Ecto neural progenitor cell (in vitro differentiated cells): Measurements from ENCODE around the gene FKBP2.

ENCODE experiments used
- DNase-seq: peaks from one replicate; pipeline ENCODE4 v3.0.0-alpha.2; 2018; ENCODE audit warnings: low spot score

The FKBP2 gene

DNA sequence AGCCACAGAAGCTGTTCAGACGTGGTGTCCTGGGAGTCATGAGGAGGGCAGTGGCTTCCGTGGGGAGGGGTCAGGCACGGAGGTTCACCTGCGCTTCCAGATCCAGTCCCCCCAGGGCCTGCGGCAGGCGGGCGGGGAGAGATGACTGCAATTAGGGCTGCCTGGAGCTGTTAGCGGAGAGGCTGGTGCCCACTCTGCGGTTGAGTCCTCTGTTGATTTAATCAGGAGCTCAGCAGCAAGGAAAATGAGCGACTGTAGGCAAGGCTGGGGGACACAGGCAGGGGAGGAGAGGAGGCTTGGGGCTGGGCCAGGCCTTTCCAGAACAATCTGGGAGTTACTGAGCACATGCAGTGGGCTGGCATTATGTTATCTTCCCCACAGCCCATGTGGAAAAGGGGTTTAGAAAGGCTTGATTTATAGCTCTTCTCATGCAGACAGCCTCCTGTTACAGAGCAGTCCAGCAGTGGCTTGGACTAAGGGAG is 23.5 kb downstream of the FKBP2 start:
- DNase-seq = no peak

DNA sequence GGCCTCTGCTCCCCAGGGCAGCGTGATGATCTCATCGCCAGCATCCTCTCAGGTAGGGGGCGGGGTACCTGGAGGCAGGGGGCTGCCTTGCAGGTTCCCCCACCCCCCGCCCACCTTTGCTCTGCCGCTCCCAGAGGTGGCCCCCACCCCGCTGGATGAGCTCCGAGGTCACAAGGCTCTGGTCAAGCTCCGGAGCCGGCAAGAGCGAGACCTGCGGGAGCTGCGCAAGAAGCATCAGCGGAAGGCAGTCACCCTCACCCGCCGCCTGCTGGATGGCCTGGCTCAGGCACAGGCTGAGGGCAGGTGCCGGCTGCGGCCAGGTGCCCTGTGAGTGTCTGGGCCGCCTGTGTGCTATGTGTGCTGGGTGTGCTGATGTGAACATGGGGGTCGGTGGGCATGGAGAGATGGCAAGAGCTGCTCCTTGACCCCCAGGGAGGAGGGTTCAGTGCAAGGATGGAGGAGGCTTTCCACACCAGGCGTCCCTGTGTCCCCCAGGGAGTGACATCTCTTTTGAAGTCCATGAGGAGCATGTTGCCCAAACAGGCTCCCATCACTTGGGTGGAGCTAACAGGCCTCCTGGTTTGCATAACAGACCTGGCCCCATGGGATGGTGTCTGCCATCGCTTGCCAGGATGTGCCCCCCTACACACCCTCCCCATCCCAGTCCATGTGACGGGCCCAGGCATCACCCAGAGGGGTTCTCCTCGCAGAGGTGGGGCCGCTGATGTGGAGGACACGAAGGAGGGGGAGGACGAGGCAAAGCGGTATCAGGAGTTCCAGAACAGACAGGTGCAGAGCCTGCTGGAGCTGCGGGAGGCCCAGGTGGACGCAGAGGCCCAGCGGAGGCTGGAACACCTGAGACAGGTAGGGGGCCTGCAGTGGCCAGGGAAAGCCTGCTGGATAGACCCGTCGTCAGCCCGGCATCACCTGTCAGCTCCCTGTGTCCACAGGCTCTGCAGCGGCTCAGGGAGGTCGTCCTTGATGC is 24.6 kb downstream of the FKBP2 start:
- no peak for DNase-seq

DNA sequence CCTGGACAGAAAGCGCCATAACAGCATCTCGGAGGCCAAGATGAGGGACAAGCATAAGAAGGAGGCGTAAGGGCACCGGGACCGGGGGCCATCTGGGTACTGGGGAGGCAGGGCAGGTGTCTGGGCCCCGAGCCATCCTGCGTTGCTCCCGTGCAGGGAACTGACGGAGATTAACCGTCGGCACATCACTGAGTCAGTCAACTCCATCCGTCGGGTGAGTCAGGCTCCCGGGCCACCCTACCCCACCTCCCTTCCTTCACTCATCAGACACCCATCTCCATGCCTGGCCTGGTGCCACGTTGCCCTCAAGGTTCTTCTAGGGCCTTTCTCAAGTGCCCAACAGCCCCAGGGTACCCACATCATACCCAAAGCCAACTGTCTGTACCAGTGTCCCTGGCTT is 25.4 kb downstream of the FKBP2 start:
- no peak for DNase-seq

DNA sequence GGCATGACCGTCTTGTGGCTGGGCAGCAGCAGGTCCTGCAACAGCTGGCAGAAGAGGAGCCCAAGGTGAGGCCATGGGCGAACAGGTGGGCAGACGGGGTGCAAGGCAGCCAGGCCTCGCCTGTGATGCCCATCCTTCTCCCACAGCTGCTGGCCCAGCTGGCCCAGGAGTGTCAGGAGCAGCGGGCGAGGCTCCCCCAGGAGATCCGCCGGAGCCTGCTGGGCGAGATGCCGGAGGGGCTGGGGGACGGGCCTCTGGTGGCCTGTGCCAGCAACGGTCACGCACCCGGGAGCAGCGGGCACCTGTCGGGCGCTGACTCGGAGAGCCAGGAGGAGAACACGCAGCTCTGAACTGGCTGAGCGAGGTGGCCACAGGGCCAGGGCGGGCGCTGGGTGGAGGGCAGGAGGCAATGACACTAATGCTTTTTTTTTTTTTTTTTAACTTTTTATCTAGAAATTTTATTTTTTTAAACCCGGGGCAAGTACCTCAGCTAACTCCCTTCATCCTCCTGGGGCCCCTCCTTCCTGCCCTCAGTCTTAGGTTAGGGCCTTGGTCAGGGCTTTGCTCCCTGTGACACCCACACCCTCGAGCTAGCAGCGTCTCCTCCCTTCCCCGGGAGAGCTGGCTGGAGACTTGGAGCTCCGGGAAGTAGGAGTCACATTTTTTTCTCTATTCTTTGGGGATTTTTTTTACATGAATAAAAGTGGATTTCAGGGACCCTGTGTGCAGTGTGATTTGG is 26.5 kb downstream of the FKBP2 start:
- no peak for DNase-seq

DNA sequence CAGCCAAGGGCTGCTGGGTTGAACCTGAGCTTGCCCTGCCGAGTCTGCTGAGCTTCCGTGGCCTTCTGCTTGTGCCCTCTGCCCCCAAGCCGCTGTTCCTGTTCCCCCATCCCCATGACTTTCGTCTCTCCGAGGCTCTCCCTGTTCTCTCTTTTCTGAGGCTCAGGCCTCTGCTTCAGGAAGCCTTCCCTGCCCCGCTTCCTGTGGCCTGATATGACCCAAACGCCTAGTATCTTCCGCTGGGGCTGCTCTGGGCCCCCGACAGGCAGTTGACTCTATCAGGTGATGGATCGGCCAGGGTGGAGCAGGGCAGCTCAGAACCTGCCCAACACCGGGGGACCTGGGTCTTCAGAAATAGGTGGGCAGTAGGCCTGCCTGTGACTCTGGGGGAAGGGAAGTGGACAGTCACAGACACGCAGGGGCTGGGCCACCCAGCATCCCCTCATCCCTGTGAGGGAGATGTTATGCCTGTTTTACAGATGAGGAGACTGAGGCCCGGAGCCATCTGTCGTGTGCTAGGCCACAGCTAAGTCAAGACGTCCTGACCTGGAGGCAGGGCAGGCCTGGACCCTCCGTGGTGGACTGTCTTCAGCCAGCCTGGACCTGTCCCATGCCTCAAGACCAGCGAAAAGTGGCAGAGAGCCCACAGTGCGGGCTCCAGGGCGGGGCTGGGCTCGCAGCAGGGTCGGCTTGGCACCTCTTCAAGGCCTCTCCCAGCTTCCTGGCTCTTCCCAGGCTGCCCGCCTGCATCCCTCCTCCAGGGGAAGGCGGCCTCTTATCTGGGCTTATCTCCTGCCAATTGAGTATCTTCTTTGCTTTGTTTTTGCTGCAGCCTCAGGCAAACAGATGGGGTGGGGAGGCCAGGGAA is 27.4 kb downstream of the FKBP2 start:
- no peak for DNase-seq

DNA sequence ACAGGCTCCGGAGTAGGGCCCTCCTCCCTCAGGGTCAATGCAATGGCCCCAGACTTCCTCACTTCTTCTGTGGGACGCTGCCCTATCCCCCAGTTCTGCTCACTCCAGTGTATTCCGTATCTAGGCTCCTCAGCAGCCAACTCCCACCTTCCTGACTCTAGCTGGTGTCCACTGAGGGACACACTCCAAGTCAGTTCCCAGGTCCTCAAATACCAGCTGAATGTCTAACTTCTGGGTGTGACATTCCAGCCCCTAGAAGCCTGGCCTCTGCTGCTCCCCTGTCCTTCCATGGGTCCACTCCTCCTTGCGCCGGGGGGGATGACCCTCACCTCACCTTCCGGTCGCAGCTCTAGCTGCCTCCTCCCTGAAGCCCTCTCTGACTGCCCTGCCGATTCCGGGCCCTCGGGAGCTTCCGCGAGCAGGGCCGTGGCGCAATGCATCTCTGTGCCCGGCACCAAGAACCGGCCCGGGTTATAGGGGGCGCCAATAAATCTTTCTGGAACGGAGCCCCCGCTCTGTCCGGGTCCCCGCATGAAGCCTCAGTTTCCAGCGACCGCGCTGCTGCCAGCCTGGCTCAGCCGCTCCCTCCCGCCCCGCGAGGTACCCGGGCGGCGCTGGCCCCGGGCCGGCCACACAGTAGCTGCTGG is 28.1 kb downstream of the FKBP2 start:
- DNase-seq = peak; percentile 74

DNA sequence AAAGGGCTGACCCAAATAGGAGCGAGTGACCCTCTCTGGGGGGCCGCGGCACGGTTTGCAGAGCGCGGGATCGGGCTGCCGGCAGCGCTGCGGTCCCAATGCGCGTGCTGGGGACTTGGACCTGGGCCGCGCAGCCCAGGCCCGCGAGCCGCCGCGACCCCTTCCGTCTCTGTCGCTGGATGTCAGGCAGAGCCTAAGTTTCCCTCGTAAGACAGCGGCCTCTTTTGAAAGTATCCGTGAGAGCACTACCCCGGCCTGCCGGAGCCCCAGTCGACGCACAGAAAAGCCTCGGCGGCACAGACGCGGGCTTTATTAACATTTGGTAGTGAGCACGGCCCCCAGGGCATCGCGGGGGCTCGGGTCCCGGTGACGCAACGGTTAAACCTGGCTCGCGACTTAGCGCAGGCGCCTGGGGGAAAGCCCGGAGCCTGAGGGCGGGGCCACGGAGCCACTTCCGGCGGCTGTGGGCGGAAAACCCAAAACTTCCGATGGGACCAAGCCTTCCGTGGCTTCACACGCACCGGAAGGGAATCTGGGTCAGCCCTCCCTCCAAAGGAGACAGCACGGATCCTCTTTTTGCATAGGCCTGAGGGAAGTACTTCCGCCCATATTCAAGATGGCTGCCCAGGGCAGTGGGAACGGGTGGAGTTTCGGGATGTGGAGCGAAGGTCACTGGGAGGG is 28.8 kb downstream of the FKBP2 start:
- DNase-seq = peak; percentile 98

DNA sequence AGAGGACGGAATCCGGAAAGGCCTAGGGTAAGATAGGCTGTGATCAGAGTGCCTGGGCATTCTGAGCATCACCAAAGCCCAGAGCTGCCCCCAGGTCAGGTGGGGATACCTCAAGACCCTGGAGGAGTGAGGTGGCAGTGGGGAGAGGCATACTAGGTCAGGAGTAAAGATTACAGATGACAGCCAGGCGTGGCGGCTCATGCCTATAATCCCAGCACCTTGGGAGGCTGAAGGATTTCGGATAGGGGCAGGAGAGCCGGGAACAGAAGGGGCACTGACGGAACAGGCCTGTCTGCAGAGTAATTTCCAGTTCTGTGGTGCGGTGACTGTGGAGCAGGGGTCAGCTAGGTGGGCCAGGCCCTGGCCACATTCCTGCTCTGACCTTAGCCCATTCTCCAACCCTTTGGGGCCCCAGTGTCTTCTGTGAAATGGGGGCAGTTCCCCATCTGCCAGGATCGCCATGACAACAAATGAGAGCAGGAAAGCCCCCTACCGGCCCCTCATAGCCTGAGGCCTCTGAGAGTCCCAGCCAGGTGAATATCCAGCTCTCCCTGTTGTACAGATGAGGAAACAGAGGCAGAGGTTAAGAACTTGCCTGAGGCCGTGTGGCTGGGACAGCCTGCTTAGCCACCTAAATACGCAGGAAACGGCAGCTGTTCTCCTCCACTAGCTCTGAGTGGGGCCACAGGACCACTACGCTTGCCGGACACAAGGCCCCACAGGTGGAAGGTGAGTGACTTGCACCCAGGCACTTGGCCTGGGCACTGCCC is 34.3 kb downstream of the FKBP2 start:
- DNase-seq = no peak

DNA sequence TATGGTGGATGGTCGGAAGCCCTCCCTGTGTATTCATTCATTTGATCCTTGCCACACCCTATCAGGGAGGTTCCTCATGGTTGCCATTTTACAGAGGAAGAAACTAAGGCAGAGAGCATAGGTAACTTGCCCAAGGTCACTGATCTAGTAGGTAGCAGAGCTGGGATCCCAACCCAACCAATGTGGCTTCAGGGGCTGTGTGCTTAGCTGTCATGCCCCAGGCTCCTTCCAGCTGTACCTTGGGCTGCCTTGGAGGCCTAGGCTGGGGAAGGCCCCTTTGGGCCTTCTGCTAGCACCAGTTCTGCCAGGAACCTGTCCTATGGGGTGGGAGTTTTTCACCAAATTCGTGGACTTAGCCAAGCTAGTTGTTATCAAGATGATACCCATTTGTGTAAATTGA is 34.9 kb downstream of the FKBP2 start:
- DNase-seq = no peak

DNA sequence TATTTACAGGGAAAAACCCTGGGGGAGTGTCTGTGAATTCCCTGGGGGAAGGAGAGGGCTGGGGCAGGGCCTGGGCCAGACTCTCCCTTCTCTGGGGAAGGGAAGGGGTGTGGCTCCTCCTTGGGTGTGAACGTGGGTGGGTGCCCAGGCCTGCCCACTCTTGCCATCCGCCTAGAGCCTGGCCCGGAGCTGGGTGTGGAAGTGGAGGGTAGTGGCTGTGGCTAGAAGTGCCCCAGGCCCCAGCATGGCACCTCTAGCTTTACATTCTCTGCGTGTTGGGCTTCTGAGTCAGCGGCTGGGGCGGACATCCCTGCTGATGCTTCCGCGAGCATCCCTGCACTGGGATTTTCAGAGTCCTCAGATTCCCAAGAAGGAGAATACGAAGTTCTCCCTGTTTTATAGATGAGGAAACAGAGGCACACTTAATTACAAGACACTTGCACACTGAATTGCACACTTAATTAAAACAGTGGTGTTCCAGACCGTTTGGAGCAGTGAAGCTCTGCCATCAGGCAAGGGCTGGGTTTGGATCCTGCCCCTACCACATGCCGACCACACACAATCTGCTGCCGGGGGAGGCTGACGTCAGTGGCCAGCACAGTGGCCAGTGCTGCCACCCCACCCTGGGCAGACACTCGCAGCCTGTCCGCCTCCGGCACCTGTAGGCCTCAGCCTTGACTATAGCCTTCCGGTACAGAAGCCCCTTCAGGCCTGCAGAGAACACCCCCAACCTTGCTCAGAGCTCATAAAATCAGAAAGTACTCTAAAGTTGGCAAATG is 35.9 kb downstream of the FKBP2 start:
- DNase-seq = no peak

DNA sequence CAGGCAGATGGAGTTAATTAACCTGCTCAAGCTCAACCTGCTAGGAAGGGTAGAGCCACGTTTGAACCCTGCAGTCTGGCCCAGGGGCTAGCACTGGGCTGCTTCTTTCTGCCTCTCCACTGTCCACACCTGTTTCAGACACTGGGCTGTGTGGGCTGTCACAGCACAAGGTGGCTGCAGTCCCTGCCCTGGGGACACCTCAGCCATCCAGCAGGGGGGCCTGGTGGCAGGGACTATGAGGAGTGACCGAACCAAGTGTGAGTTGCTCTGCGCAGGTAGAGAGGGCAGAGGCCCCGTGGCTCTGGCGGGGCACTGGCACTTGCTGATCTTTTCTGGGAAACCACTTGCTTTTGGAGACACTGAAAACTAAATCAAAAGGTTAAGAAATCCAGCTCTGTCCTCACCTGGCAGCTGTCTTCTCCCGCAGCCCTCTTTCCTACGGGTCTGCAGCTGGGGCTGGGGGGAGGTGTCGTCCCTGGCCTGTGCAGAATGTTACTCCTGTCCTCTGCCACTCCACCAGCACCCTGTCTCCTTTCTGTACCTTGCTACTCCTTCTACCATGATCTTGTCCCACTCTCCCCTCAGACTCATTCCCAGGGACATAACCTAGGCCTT is 37.8 kb downstream of the FKBP2 start:
- no peak for DNase-seq

DNA sequence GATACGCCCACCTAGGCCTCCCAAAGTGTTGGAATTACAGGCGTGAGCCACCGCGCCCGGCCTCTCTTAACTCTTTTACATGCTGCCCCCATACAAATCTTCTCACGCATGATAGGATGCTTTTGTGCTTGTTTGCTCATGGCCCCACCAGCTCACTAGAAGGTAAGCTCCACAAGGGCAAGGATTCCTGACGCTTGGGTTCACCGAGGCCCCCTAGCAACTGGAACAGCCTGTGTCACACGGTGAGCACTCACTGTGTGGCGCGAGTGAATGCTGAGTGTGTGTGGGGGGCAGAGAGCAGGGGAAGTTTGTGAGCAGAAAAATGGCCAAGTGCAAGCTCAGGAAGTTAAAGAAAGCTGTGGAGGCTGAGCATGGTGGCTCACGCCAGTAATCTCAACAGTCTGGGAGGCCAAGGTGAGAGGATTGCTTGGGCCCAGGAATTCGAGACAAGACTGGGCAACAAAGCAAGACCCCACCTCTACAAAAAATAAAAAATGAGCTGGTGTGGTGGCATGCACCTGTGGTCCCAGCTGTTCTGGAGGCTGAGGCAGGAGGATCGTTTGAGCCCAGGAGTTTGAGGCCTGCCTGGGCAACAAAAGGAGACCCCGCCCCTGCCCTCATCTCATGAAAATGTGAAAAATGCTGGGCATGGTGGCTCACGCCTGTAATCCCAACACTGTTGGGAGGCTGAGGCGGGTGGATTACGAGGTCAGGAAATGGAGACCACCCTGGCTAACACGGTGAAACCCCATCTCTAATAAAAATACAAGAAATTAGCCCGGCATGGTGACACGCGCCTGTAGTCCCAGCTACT is 41.3 kb downstream of the FKBP2 start:
- no peak for DNase-seq

DNA sequence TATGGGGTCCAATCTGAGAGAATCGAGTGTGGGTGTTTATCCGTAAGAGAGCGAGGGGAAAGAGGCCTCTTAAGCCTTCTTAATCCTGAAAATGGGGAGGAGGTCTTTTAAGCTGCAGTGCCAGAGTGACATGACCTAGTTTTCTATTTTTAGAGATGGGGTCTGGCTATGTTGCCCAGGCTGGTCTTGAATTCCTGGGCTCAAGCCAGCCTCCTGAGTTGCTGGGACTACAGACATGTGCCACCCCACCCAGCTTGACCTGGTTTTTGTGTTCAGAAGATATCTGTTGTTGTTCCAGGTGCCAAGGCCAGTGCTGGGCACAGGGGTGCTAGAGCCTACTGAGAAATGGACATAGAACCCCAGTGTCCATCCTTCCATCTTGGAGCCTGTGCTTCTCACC is 42.2 kb downstream of the FKBP2 start:
- DNase-seq = no peak

DNA sequence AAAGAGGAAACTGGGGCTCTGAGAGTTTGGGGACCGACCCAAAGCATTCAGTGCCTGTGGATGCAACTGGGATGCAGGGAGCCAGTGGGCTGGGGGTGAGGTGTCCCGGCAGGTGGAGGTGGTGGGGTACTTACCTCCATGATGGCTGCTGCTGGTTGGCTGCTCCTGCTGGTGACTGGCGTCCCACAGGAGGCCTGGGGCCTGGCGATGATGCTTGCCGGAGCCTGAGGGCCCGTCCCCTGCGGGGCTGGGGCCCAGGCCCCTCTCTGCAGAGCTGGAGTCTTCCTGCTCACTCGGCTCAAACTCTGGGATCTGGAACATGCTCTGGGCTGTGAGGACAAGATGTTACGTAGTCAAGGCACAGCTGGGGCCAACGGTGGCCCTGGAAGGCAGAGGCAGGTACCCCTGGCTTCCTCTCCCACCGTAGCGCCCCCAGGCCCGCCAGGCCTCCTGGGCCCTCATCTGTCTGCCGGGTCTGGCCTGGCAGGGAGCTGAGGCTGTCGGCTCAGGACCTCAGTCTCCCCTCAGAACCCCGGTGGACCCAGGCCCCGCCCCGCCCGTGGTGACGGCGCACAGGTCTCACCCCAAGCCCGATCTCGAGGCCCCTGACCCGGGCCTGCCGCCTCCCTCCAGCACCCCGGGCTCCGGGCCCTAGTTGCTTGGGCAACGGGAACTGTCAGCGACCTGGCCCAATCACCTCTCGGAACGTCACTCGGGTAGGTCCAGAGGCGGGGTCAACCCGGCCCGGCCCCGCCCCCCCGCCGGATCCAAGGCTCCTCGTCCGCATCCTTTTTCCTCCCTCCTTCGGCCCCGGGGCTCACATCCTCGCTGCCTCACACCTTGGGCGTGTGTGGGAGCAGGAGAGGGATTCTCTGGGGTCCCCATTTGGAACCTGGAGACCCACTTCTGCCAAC is 43.4 kb downstream of the FKBP2 start, which contains the start of gene BAD:
TSS of gene BAD (minus strand) at position 618 of the 914 bp plus-strand sequence. CDS start at position 321, 297 bp downstream.
- DNase-seq = peak; percentile 97

DNA sequence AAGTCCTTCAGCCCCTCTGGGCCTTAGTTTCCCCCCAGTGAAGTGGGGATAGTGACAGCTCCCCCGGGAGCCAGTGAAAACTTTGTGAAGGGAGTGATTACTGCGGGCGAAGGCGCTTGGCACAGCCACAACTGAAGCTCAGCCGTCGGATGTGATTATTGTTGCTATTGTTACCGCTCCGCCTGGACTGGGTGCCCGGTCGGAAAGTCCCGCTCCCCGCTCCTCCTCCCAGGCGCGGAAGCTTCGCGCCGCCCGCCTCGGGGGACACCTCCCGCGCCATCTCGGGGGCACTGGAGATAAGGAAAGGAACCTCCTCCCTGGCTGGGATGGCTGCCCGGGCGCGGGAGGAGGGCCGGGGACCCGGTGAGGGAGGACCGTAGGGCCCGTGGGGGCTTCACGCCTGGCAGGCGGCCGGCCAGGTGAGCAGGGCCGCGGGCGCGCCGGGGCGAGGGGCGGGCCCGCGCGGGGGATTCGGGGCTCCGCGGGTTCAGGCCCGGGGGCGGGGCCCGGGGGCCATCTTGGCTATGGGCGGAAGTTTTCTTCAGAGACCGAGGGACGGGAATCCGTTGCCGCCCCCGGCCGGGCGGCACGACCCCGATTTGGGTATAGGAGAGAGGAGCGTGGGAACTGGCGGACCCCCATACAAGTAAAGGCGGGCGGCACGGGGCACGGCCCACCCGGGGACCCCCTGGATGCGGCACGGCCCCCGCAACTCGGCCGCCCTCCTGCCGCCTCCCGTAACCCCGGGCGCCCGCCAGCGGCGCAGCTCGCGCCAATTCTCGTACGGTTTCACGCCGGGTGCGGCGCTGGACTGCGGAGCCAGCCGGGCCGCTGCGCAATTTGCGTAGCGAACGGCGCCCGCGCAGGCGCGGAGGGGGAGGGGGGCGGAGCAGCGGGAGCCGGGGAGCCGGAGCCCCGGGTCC is 44.3 kb downstream of the FKBP2 start, which contains the start of gene GPR137:
TSS of gene GPR137 (plus strand) at position 887 of the 923 bp plus-strand sequence. CDS start 677 bp downstream, outside the sequence.
- peak; percentile 92 for DNase-seq
